HG03025 (cell line): ENCODE measurements around the gene CD3E.

ENCODE experiments used
- ATAC-seq: cut with Tn5 transposase; IDR thresholded peaks from one replicate; pipeline ENCODE4 v1.9.1; 2021; ENCODE audit warnings: mild to moderate bottlenecking, moderate library complexity; ENCODE audit not compliant: unreplicated experiment, low FRiP score

CD3E gene

DNA sequence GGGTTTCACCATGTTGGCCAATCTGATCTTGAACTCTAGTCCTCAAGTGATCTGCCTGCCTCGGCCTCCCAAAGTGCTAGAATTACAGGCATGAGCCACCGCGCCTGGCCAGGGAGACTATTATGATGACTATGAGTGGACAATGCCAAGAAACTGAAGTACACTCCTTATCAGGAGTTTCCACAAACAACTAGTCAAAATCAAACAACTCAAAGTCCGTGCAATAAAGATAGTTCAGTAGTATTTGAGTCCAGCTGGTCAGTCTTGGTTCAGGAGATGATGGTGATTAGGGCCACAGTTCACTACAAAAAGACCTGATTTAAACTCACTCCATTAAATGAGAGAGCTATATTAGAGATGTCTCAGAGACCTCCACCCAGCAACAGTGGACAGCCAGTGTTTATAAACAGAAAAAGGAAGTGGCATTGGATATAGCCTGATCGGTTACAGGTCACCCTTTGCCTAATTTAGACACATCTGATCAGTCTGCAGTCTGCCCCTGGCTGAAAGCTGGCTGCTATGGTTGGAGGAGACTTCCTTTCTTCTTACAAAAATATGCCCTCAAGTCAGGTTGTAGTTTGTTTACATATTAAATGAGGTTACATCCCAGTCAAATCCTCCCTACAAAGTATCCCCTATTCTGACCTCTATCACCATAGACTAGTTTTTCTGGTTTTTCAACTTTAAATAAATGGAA lies 17.0 kb downstream of the CD3E start:
- ATAC-seq = no peak

GRCh38 chr11:118322721-118323120 lies 18.2 kb downstream of the CD3E start:
- ATAC-seq = no peak

GRCh38 chr11:118325283-118325682 lies 20.8 kb downstream of the CD3E start:
- no peak for ATAC-seq

DNA sequence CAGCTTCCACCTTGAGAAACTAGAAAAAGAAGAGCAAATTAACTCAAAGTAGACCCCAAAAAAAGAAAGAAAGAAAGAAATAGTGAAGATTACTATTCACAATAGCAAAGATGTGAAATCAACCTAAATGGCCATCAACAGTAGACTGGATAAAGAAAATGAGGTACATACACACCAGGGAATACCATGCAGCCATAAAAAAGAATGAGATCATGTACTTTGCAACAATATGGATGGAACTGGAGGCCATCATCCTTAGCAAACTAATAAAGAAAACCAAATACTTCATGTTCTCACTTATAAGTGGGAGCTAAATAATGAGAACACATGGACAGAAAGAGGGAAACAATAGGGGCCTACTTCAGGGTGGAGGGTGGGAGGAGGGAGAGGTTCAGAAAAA lies 24.2 kb downstream of the CD3E start:
- no peak for ATAC-seq

- ATAC-seq = no peak
Measured at GRCh38 chr11:118334745-118335144, 30.2 kb downstream of the CD3E start.

DNA sequence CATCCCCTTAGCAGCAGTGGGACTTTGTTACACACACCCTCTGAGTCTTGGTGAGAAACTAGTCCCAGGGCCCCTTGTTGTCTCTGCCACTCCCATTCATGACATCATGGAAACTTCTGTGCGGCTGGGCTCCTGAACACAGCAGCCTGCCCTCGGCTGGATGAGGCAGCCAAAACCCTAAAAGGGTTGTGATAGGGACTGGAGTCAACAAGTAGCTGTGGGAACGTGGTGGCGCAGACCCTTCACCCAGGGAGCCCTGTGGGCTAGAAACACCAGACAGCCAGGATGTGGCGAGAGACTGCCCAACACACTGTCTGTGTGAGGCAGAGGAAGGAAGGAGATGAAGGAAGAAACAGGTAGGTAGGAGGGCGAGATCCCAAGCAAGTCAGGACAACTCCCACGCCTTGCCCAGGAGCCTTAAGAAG lies 34.1 kb downstream of the CD3E start:
- no peak for ATAC-seq

- no peak for ATAC-seq
Measured at GRCh38 chr11:118339281-118339961, 34.9 kb downstream of the CD3E start.

GRCh38 chr11:118340449-118340848 lies 35.9 kb downstream of the CD3E start:
- no peak for ATAC-seq

DNA sequence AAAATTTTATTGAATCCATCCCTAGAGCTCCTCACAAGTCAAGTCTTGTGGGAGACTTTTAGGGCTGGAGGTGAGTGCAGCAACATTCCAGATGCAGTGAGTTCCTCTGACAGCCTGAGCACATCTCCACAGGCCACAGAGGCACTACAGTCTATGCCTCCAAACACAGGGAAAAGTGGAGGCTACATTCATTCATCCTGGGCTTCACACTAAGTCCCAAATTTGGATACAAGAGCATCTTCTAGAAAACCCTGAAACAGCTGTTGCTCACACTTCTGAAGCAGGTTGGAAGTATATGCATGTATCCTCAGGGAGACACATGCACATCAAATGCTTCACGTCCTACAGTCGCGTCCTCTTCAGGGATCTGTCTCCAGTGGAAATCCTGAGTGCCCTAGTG lies 36.7 kb downstream of the CD3E start:
- ATAC-seq = no peak

DNA sequence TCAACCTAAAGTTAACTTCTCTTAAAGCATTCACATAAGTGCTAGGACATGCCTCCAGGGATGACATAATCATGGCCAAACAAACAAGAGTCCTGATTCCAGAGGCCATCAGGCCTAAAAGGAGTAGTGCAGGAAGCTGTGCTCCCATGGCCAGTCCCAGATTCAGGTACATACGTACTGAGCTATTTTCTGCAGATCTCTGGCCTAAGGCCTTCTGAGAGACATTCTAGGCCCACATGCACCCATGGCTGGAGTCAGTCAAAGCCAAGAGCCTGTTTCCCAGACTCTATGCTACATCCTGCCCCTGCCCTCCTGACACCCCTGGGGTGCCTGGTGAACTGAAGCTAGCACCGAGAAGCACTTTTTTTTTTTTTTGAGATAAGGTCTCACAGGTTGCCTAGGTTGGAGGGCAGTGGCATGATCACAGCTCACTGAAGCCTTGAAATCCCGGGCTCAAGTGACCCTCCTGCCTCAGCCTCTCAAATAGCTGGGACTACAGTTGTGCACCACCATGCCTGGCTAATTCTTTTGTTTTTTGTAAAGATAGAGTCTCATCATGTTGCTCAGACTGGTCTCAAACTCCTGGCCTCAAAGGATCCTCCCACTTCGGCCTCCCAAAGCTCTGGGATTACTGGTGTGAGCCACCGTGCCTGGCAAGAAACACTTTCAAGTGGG lies 37.4 kb downstream of the CD3E start:
- no peak for ATAC-seq

GRCh38 chr11:118342503-118343161 lies 38.1 kb downstream of the CD3E start, which contains the start of gene CD3D:
Gene CD3D, minus strand, starts transcription at chr11:118342705. Its CDS starts 98 bp downstream, at chr11:118342607.
- ATAC-seq = no peak

DNA sequence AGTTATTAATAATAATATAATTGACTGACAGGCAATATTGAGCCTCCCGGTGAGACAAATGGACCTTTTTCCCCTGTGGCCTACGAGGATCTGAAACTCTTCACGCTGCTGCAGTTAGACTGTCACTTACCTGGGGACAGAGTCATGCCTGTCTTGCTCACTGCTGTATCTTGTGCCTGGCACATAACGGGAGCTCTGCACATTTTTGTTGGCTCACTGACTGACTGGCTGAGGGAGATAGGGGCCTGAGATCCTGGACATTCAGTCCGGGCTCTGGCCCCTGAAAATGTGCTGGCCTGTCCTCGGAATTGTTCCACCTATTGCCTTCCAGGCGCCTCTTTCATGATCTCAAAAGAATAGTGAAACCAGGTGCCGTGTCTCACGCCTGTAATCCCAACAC lies 38.7 kb downstream of the CD3E start:
- ATAC-seq = no peak

DNA sequence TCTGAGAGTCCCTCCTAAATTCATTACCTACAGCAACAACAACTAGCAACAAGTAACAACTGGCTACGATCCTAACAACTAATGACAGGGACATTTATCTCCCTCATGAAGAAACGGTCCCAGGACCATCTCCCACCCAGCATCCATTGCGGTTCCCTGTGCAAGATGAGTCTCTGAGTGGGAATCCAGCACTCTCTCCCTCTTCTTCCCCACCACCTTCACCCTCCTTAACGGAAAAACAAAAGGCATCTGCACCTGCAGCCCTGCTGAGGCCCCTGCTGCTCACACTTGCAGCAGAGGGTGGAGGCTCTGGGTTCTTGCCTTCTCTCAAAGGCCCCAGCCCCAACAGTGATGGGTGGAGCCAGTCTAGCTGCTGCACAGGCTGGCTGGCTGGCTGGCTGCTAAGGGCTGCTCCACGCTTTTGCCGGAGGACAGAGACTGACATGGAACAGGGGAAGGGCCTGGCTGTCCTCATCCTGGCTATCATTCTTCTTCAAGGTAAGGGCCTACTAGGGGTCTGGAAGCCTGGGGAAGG lies 39.5 kb downstream of the CD3E start, which contains the start of gene CD3G:
CD3G (plus strand) TSS at position 364 of the 535 bp plus-strand sequence; CDS start at position 444, 80 bp downstream.
- ATAC-seq = no peak

- ATAC-seq = no peak
Measured at GRCh38 chr11:118349475-118349874, 44.9 kb downstream of the CD3E start.

DNA sequence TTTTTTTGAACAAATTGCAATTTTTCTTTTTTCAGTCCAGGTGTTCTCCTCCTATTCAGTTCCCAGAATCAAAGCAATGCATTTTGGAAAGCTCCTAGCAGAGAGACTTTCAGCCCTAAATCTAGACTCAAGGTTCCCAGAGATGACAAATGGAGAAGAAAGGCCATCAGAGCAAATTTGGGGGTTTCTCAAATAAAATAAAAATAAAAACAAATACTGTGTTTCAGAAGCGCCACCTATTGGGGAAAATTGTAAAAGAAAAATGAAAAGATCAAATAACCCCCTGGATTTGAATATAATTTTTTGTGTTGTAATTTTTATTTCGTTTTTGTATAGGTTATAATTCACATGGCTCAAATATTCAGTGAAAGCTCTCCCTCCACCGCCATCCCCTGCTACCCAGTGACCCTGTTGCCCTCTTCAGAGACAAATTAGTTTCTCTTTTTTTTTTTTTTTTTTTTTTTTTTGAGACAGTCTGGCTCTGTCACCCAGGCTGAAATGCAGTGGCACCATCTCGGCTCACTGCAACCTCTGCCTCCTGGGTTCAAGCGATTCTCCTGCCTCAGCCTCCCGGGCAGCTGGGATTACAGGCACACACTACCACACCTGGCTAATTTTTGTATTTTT lies 48.7 kb downstream of the CD3E start:
- no peak for ATAC-seq

GRCh38 chr11:118358071-118358470 lies 53.5 kb downstream of the CD3E start:
- ATAC-seq = no peak

DNA sequence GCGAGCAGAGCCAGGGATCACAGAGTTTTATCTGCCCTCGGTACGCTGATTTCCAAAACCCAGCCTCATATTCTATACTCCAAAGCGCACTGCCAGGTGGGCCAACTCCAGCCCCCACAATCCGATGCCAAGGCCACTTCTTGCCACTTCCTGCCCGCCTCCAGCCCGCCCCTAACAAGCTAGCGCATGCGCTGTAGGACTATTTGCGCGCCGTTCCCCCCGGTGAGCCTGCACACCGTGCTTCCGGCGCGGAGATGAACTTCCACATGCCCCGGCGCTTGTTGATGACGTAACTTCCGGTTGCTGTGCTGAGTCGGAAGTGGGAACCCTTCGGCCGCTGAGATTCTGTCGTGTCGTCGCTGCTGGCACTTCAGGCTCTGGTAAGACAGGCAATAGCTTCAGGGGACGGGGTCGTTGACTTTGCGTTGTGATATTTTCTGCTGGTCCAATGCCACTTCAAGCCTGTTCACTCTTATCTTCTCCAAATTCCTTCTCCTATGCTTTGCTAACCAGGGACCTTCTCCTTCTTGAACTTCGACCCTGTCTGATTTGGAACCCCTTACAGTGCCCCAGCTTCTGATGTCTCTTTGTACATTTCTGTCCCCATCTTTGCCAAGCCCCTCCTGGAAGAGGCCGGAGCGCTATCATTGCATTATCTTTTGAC lies 54.9 kb downstream of the CD3E start, which contains the start of gene UBE4A:
UBE4A (plus strand) TSS at position 306 of the 664 bp plus-strand sequence. CDS start 5,481 bp downstream, outside the sequence.
- no peak for ATAC-seq

GRCh38 chr11:118364956-118365615 lies 60.6 kb downstream of the CD3E start:
- no peak for ATAC-seq
